AML-193 (cell line): ENCODE data around the gene SBF2.

ENCODE experiments used
- DNase-seq, 2 experiments: peaks; one replicate each; lab custom pipeline; 2025; lab: John Stamatoyannopoulos, UW

The SBF2 gene

GRCh38 chr11:10301656-10302358, 7.8 kb upstream of the SBF2 start:
- peak; percentile 13 to 18 for DNase-seq

GRCh38 chr11:10298342-10298741, 4.3 kb upstream of the SBF2 start:
- DNase-seq: peak; percentile 47 to 61

GRCh38 chr11:10295064-10295901, 1.3 kb upstream of the SBF2 start:
- peak; percentile 18 to 39 for DNase-seq

GRCh38 chr11:10294290-10294953, 403 bp upstream of the SBF2 start:
- DNase-seq: no peak

- DNase-seq: no peak
Measured at GRCh38 chr11:10291801-10292638, 2.0 kb downstream of the SBF2 start.

GRCh38 chr11:10289765-10290380, 4.1 kb downstream of the SBF2 start:
- no peak for DNase-seq

GRCh38 chr11:10288881-10289764, 4.9 kb downstream of the SBF2 start:
- DNase-seq: no peak

GRCh38 chr11:10287766-10288715, 6.0 kb downstream of the SBF2 start:
- no peak for DNase-seq

- no peak for DNase-seq
Measured at GRCh38 chr11:10287140-10287539, 6.9 kb downstream of the SBF2 start.

- DNase-seq: peak; percentile 49 to 64
Measured at GRCh38 chr11:10285148-10285802, 8.7 kb downstream of the SBF2 start.

- DNase-seq: no peak
Measured at GRCh38 chr11:10283991-10284390, 10.0 kb downstream of the SBF2 start.

- DNase-seq: no peak
Measured at GRCh38 chr11:10282117-10282516, 11.9 kb downstream of the SBF2 start.

GRCh38 chr11:10275714-10276113, 18.3 kb downstream of the SBF2 start:
- DNase-seq: no peak

- DNase-seq: no peak
Measured at GRCh38 chr11:10274726-10275125, 19.3 kb downstream of the SBF2 start.

- DNase-seq: no peak
Measured at GRCh38 chr11:10273738-10274137, 20.3 kb downstream of the SBF2 start.

GRCh38 chr11:10272132-10272531, 21.9 kb downstream of the SBF2 start:
- DNase-seq: no peak

GRCh38 chr11:10268746-10269488, 25.1 kb downstream of the SBF2 start:
- no peak for DNase-seq

- no peak for DNase-seq
Measured at GRCh38 chr11:10267821-10268220, 26.2 kb downstream of the SBF2 start.
